Measurements from ENCODE around the gene GPR32. TPM values are rescaled to one million over a fixed set of nuclear protein-coding genes. Genes with fewer than 3 reads are reported as not detected.

The GPR32 gene
- total RNA-seq, 1 experiment from 2014 or later: not detected

DNA sequence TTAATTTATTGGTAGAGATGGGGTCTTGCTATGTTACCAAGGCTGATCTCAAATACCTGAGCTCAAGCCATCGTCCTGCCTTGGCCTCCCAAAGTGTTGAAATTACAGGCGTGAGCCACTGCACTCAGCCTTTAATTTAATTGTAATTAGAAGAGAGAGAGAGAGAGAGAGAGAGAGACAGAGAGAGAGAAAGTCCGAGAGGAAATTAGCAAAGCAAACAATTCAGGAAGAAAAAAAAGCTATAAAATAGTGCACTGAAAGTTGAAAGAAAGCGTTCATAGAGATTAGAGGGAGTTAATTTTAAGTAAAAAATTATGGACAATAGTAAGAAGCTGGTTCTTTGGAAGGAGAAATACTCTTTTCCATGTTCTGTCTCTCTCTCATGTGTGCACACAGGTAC lies 7.0 kb downstream of the GPR32 start:
- no peak for ATAC-seq
- Mint-ChIP-seq H3K4me3 (peak overlapping the region; percentile 59), H3K9me3 (no peaks in the 10 kb centered on the region), H3K27me3 (ENCODE audit: low read depth) (peaks cover 96% of the 10 kb centered on the region), H3K4me1 (peaks cover 21% of the 10 kb centered on the region), H3K36me3 (no peaks in the 10 kb centered on the region), H3K27ac (0 out of 2 replicates have a peak overlapping the region, but pooled peaks have one; percentile 51)
- ChIA-PET POLR2A (interaction anchor here (0.6 to 1.3 kb wide), 2 partner anchors 34 to 52 kb away, joined by 5 to 11 read pairs; no protein-coding TSS in a partner anchor), CTCF (interaction anchor here (0.9 to 10.3 kb wide), 4 partner anchors 54 to 240 kb away, joined by 3 to 195 read pairs (median 98); partner anchors contain the start of genes CLEC11A and SHANK1)
- no peak for DNase-seq (ENCODE audit: low spot score)
- TF ChIP-seq ZNF219 (CRISPR knock-in tag; IDR thresholded peaks at IDR 0.05; ENCODE audit: borderline replicate concordance) (no peak), ELF4 (CRISPR knock-in tag; IDR thresholded peaks at IDR 0.05; ENCODE audit: low read depth) (no peak), NR3C1 (CRISPR knock-in tag; conservative IDR thresholded peaks at IDR 0.05; ENCODE audit: low read depth) (no peak), ZNF317 (CRISPR knock-in tag; IDR thresholded peaks at IDR 0.05; ENCODE audit: borderline replicate concordance, low read depth) (no peak), ZBTB21 (CRISPR knock-in tag; IDR thresholded peaks at IDR 0.05; ENCODE audit: borderline replicate concordance) (no peak), CREB1 (CRISPR knock-in tag; IDR thresholded peaks at IDR 0.05) (no peak), ZNF532 (CRISPR knock-in tag; IDR thresholded peaks at IDR 0.05; ENCODE audit: borderline replicate concordance) (no peak), ZNF396 (CRISPR knock-in tag; IDR thresholded peaks at IDR 0.05; ENCODE audit: borderline replicate concordance) (no peak), ZNF423 (CRISPR knock-in tag; IDR thresholded peaks at IDR 0.05) (no peak), ZNF263 (CRISPR knock-in tag; IDR thresholded peaks at IDR 0.05; ENCODE audit: low read depth) (no peak), MXD4 (CRISPR knock-in tag; IDR thresholded peaks at IDR 0.05; ENCODE audit: borderline replicate concordance) (no peak), ZMAT4 (CRISPR knock-in tag; IDR thresholded peaks at IDR 0.05) (no peak), NFYB (CRISPR knock-in tag; conservative IDR thresholded peaks at IDR 0.05; ENCODE audit: low read depth) (no peak), USF2 (CRISPR knock-in tag; IDR thresholded peaks at IDR 0.05) (no peak), OVOL2 (CRISPR knock-in tag; IDR thresholded peaks at IDR 0.05; ENCODE audit: borderline replicate concordance) (no peak), TEAD4 (CRISPR knock-in tag; IDR thresholded peaks at IDR 0.05) (no peak)
- TF ChIP-seq, protein P1, sequence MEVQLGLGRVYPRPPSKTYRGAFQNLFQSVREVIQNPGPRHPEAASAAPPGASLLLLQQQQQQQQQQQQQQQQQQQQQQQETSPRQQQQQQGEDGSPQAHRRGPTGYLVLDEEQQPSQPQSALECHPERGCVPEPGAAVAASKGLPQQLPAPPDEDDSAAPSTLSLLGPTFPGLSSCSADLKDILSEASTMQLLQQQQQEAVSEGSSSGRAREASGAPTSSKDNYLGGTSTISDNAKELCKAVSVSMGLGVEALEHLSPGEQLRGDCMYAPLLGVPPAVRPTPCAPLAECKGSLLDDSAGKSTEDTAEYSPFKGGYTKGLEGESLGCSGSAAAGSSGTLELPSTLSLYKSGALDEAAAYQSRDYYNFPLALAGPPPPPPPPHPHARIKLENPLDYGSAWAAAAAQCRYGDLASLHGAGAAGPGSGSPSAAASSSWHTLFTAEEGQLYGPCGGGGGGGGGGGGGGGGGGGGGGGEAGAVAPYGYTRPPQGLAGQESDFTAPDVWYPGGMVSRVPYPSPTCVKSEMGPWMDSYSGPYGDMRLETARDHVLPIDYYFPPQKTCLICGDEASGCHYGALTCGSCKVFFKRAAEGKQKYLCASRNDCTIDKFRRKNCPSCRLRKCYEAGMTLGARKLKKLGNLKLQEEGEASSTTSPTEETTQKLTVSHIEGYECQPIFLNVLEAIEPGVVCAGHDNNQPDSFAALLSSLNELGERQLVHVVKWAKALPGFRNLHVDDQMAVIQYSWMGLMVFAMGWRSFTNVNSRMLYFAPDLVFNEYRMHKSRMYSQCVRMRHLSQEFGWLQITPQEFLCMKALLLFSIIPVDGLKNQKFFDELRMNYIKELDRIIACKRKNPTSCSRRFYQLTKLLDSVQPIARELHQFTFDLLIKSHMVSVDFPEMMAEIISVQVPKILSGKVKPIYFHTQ (CRISPR knock-in tag; IDR thresholded peaks at IDR 0.05): no peak
- TF ChIP-seq, protein P2, sequence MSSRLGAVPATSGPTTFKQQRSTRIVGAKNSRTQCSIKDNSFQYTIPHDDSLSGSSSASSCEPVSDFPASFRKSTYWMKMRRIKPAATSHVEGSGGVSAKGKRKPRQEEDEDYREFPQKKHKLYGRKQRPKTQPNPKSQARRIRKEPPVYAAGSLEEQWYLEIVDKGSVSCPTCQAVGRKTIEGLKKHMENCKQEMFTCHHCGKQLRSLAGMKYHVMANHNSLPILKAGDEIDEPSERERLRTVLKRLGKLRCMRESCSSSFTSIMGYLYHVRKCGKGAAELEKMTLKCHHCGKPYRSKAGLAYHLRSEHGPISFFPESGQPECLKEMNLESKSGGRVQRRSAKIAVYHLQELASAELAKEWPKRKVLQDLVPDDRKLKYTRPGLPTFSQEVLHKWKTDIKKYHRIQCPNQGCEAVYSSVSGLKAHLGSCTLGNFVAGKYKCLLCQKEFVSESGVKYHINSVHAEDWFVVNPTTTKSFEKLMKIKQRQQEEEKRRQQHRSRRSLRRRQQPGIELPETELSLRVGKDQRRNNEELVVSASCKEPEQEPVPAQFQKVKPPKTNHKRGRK (CRISPR knock-in tag; IDR thresholded peaks at IDR 0.05; ENCODE audit: borderline replicate concordance): no peak
- TF ChIP-seq, protein P3, sequence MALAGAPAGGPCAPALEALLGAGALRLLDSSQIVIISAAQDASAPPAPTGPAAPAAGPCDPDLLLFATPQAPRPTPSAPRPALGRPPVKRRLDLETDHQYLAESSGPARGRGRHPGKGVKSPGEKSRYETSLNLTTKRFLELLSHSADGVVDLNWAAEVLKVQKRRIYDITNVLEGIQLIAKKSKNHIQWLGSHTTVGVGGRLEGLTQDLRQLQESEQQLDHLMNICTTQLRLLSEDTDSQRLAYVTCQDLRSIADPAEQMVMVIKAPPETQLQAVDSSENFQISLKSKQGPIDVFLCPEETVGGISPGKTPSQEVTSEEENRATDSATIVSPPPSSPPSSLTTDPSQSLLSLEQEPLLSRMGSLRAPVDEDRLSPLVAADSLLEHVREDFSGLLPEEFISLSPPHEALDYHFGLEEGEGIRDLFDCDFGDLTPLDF (CRISPR knock-in tag; IDR thresholded peaks at IDR 0.05): no peak
- TF ChIP-seq, protein P4, sequence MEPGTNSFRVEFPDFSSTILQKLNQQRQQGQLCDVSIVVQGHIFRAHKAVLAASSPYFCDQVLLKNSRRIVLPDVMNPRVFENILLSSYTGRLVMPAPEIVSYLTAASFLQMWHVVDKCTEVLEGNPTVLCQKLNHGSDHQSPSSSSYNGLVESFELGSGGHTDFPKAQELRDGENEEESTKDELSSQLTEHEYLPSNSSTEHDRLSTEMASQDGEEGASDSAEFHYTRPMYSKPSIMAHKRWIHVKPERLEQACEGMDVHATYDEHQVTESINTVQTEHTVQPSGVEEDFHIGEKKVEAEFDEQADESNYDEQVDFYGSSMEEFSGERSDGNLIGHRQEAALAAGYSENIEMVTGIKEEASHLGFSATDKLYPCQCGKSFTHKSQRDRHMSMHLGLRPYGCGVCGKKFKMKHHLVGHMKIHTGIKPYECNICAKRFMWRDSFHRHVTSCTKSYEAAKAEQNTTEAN (CRISPR knock-in tag; IDR thresholded peaks at IDR 0.05): no peak
